Suprapubic skin (tissue), 4 donors: ENCODE data around the gene CYB561D1. TPM values are rescaled to one million over a fixed set of nuclear protein-coding genes. Genes with fewer than 3 reads are reported as not detected.

Source experiments
- DNase-seq, 2 donors: peaks; one replicate each; pipeline ENCODE4 v3.0.0-alpha.2; 2019; ENCODE audit warnings: low spot score in 2 of 2
- H3K27ac ChIP-seq: fragments of 200-600 bp; sonication (generic); one replicate; pipeline ENCODE4 v1.5.1; 2019
- H3K27me3 ChIP-seq: fragments of 200-600 bp; sonication (generic); one replicate; pipeline ENCODE4 v1.5.1; 2019
- H3K36me3 ChIP-seq: fragments of 200-600 bp; sonication (generic); one replicate; pipeline ENCODE4 v1.5.1; 2019
- H3K4me1 ChIP-seq: fragments of 200-600 bp; sonication (generic); one replicate; pipeline ENCODE4 v1.5.1; 2019
- H3K4me3 ChIP-seq: fragments of 200-600 bp; sonication (generic); one replicate; pipeline ENCODE4 v1.5.1; 2019; ENCODE audit warnings: mild to moderate bottlenecking
- H3K9me3 ChIP-seq: fragments of 200-600 bp; sonication (generic); one replicate; pipeline ENCODE4 v1.5.1; 2019
- CTCF ChIP-seq, 2 donors: fragments of 200-600 bp in 1 of 2; fragments of 450-650 bp in 1 of 2; sonication (generic) in 1 of 2; IDR thresholded peaks; one replicate each; pipeline ENCODE4 v1.5.1; 2016 to 2019; ENCODE audit warnings: antibody characterized with exemption in 2 of 2, mild to moderate bottlenecking in 1 of 2, moderate library complexity in 1 of 2
- EP300 ChIP-seq: sonication (generic); formaldehyde crosslinking; IDR thresholded peaks from one replicate; pipeline ENCODE4 v1.6.1; 2017; ENCODE audit warnings: antibody characterized with exemption
- POLR2A ChIP-seq, 2 donors: fragments of 450-650 bp; IDR thresholded peaks; one replicate each; pipeline ENCODE4 v1.6.1; 2017; ENCODE audit warnings: antibody characterized with exemption in 2 of 2, mild to moderate bottlenecking in 2 of 2, moderate library complexity in 2 of 2
- POLR2AphosphoS5 ChIP-seq, 3 donors: sonication (generic); formaldehyde crosslinking; IDR thresholded peaks; one replicate each; pipeline ENCODE4 v1.6.1; 2017; ENCODE audit warnings: antibody characterized with exemption in 3 of 3
- WGBS: methylation state at CpG from one replicate; pipeline ENCODE4 v1.1.5; 2018; 5-methylcytosine and 5-hydroxymethylcytosine counted together
- total RNA-seq, 4 donors: library from RNA; depleted of rRNA; stranded (reverse); fragments of >200 nt; gene quantifications; one replicate each; pipeline ENCODE4 v1.1.0, GENCODE V29; 2016

CYB561D1 gene
- total RNA-seq, 4 donors from 2014 or later: 12.3 to 27.4 (median 24.7) TPM

- H3K4me3 ChIP-seq: peak overlapping the region; percentile 82
- WGBS: 72% methylated on average over 6 of the region's 7 CpGs
- H3K27me3 ChIP-seq: no peaks in the 10 kb centered on the region
- no peak overlapping the region for H3K27ac ChIP-seq
- no peaks in the 10 kb centered on the region for H3K9me3 ChIP-seq
- DNase-seq: no peak
- H3K36me3 ChIP-seq: no peaks in the 10 kb centered on the region
- peaks cover 23% of the 10 kb centered on the region for H3K4me1 ChIP-seq
- TF ChIP-seq POLR2AphosphoS5 (IDR thresholded peaks at IDR 0.05) (no peak), POLR2A (IDR thresholded peaks at IDR 0.05) (no peak), CTCF (IDR thresholded peaks at IDR 0.05) (no peak), EP300 (no peak)
These were observed 14.9 kb downstream of the CYB561D1 start for GRCh38 chr1:109508873-109509175.

GRCh38 chr1:109509176-109510134 is 15.6 kb downstream of the CYB561D1 start, which contains the start of gene AMIGO1:
Gene AMIGO1, minus strand, starts transcription at chr1:109509727. Its CDS starts 815 bp downstream, at chr1:109508912.
- no peak for DNase-seq
- 3% methylated on average over 19 of the region's 100 CpGs for WGBS
- Histone ChIP-seq H3K27me3 (no peaks in the 10 kb centered on the region), H3K9me3 (no peaks in the 10 kb centered on the region), H3K4me1 (peaks cover 18% of the 10 kb centered on the region), H3K36me3 (no peaks in the 10 kb centered on the region), H3K27ac (no peak within 1 kb of the TSS), H3K4me3 (peak within 1 kb of the TSS; percentile 82)
- TF ChIP-seq EP300 (no peak), POLR2A (IDR thresholded peaks at IDR 0.05) (no peak), CTCF (IDR thresholded peaks at IDR 0.05) (no peak), POLR2AphosphoS5 (IDR thresholded peaks at IDR 0.05) (no peak)

DNA sequence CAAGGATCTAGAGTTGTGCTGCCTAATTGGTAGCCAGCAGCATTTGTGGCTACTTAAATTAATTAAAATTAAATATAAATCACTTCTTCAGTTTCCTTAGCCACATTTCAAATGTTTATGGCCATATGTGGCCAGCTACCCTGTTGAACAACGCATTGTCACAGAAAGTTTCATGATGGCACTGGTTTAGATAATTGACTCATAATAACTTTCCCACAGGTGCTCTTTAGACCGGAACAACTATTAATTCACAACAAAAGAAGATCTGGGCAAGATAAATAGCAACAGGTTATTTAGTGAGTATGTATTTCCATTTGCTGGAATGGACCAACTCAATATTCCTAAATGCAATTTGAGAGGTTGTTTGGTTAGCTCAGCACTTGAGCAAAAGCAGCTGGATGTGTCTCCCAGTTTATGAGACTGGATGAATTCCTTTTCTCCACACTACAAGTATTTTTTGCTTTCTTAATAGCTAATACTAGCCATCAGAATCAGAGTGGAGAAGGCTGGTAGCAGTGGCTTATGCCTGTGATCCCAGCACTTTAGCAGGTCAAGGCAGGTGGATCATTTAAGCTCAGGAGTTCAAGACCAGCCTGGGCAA is 19.3 kb downstream of the CYB561D1 start:
- Histone ChIP-seq H3K4me3 (no peak overlapping the region), H3K9me3 (no peaks in the 10 kb centered on the region), H3K27me3 (no peaks in the 10 kb centered on the region), H3K27ac (no peak overlapping the region), H3K4me1 (peaks cover 18% of the 10 kb centered on the region), H3K36me3 (no peaks in the 10 kb centered on the region)
- TF ChIP-seq EP300: no peak
- no peak for TF ChIP-seq POLR2AphosphoS5 (IDR thresholded peaks at IDR 0.05)
- TF ChIP-seq POLR2A (IDR thresholded peaks at IDR 0.05): no peak
- TF ChIP-seq CTCF (IDR thresholded peaks at IDR 0.05): no peak
- no peak for DNase-seq
- 71% methylated on average over 2 of the region's 2 CpGs for WGBS

- Histone ChIP-seq H3K4me3 (no peak overlapping the region), H3K27me3 (no peaks in the 10 kb centered on the region), H3K4me1 (peaks cover 9% of the 10 kb centered on the region), H3K27ac (no peak overlapping the region), H3K9me3 (no peaks in the 10 kb centered on the region), H3K36me3 (no peaks in the 10 kb centered on the region)
- DNase-seq: no peak
- WGBS: 70% methylated on average over 3 of the region's 3 CpGs
- TF ChIP-seq CTCF (IDR thresholded peaks at IDR 0.05) (no peak), POLR2A (IDR thresholded peaks at IDR 0.05) (no peak), POLR2AphosphoS5 (IDR thresholded peaks at IDR 0.05) (no peak), EP300 (no peak)
These were observed 21.0 kb downstream of the CYB561D1 start for GRCh38 chr1:109514846-109515245.

DNA sequence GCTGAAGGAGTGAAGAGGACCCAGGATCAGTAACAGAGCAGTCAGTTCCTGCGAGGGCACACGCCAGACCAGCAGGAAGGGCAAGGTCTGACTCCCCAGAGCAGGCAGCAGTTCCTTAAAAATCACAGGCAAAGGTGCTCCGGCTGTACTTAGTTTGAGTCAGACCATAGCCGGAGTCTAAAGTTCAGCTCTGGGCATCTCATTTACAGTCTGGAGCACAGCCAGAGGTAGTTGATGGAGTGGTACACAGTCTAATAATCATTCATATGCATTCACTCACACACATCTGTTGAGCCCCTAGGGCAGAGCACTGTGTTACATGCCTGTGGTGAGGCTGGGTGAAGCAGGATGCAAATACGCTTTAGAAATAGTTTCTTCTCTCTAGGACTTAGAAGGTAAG is 23.0 kb downstream of the CYB561D1 start:
- no peak for DNase-seq
- Histone ChIP-seq H3K9me3 (no peaks in the 10 kb centered on the region), H3K36me3 (no peaks in the 10 kb centered on the region), H3K4me1 (no peaks in the 10 kb centered on the region), H3K4me3 (no peak overlapping the region), H3K27me3 (no peaks in the 10 kb centered on the region), H3K27ac (no peak overlapping the region)
- 82% methylated on average over 5 of the region's 5 CpGs for WGBS
- no peak for TF ChIP-seq CTCF (IDR thresholded peaks at IDR 0.05)
- TF ChIP-seq POLR2AphosphoS5 (IDR thresholded peaks at IDR 0.05): no peak
- TF ChIP-seq POLR2A (IDR thresholded peaks at IDR 0.05): no peak
- no peak for TF ChIP-seq EP300
